ENCODE data around the gene TMBIM4.

Gene TMBIM4

DNA sequence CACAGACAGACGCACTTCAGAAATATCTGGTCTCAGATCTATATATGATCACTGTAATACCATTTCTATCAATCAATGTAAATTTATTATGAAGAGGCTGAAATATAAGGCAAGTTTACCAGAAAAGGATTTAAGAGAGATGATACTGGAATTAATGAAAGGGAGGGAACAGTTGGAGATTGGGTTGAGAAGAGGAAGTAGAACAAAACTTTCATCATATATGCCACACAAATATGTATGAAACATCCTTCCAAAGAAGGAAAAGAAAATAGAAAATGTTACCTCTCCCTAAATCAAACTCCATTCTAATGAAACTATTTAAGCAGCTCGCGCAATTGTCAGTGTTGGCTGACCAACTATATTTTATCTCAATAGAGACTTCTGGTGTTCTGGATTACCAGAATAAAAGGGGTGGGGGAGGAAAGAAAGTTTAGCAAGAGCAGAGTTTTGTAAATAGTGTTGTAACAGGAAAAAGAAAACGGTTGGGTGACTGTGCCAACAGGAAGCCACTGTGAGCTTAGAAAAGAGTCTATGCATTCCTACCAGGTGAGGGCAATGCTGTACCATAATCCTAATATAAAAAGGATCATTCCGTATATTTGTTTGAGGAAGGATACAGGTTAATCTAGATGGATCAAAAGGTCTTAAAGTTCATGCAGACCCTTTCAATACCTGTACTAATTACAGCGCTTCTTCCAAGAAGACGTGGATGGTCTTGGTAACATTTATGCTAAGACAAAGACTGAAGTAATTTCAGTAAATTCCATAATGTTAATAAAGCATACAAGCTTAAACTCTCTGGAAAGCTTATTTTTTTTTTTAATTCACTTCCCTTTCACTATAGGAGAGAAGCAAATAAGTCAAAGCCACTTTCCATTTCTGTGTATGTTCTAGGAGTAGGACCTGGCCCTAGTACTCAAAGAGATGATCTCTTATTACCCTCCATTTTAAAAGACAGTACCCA is 24.7 kb downstream of the TMBIM4 start:
- ChIA-PET POLR2A (no interaction called here), CTCF (interaction anchor here (0.8 to 3.6 kb wide), 8 partner anchors 14 to 550 kb away, joined by 3 to 17 read pairs (median 4); partner anchors contain the start of genes LLPH and TMBIM4)
- TF ChIP-seq, protein P1, sequence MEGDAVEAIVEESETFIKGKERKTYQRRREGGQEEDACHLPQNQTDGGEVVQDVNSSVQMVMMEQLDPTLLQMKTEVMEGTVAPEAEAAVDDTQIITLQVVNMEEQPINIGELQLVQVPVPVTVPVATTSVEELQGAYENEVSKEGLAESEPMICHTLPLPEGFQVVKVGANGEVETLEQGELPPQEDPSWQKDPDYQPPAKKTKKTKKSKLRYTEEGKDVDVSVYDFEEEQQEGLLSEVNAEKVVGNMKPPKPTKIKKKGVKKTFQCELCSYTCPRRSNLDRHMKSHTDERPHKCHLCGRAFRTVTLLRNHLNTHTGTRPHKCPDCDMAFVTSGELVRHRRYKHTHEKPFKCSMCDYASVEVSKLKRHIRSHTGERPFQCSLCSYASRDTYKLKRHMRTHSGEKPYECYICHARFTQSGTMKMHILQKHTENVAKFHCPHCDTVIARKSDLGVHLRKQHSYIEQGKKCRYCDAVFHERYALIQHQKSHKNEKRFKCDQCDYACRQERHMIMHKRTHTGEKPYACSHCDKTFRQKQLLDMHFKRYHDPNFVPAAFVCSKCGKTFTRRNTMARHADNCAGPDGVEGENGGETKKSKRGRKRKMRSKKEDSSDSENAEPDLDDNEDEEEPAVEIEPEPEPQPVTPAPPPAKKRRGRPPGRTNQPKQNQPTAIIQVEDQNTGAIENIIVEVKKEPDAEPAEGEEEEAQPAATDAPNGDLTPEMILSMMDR (IDR thresholded peaks at IDR 0.05; ENCODE audit: control extremely low read depth, extremely low read depth, low read depth, missing control alignments), result no peak
- DNase-seq (ENCODE audit: extremely low spot score), result no peak

DNA sequence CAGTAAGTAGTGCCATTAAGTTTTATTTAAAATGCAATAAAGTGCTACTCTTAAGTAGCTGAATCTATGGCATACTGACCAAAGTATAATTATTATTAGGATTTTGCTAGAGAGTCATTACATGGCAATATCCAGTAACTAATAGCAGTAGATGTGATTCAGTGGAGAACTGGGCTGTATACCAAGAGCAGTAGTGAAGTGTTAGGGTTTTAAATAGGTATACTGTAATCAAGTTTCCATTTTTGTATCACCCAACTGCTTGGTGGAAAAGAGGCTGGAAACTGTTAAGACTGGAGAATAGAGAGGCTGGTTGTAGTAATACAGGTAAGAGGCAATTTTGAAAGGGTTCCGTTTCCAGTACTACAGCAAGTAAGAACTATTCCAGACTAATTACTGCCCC is 25.9 kb downstream of the TMBIM4 start:
- ChIA-PET POLR2A (no interaction called here), CTCF (interaction anchor here (2.1 to 3.6 kb wide), 3 partner anchors 16 to 551 kb away, joined by 6 to 17 read pairs (median 9); no protein-coding TSS in a partner anchor)
- no peak for DNase-seq (ENCODE audit: extremely low spot score)
- TF ChIP-seq, protein P1 (IDR thresholded peaks at IDR 0.05; ENCODE audit: control extremely low read depth, extremely low read depth, low read depth, missing control alignments), result no peak

DNA sequence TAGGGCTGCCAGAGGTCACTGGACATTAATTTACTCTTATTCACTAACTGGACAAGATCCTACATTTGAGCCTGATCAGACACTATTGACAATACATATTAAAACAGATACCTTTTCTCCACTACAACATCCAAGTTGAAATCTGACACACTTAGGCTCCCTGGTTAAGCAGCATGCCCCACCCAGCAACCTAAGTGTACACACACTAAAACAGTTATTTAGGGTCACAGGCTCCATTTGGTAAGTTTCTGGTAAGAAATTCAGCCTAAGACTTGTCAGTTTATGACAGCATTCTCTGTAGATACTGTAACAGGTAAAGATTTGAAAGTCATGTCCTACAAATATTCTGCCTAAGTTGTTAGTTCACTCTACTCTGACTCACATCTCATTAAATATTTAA is 27.0 kb downstream of the TMBIM4 start:
- TF ChIP-seq, protein P1 (IDR thresholded peaks at IDR 0.05; ENCODE audit: control extremely low read depth, extremely low read depth, low read depth, missing control alignments), result no peak
- DNase-seq (ENCODE audit: extremely low spot score), result no peak
- ChIA-PET CTCF (interaction anchor here (3.6 kb wide), 1 partner anchor 17 kb away, joined by 17 read pairs; no protein-coding TSS in a partner anchor), POLR2A (no interaction called here)

DNA sequence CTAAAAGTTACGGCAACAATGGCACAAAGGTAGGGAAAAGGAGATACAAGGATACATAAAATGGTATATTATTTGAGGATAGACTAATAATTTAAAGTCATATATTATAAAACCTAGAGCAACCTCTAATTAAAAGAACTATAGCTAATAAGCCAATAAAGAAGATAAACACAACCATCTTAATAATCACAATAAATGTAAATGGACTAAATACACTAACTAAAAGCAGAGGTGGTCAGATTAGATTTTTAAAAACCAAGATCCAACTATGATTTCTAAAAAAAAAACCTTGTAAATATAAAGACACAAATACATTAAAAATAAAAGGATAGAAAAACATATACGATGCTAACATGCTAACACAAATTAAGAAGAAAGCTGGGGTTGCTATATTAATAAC is 28.5 kb downstream of the TMBIM4 start:
- ChIA-PET POLR2A (no interaction called here), CTCF (no interaction called here)
- DNase-seq (ENCODE audit: extremely low spot score), result no peak
- TF ChIP-seq, protein P1 (IDR thresholded peaks at IDR 0.05; ENCODE audit: control extremely low read depth, extremely low read depth, low read depth, missing control alignments), result no peak

DNA sequence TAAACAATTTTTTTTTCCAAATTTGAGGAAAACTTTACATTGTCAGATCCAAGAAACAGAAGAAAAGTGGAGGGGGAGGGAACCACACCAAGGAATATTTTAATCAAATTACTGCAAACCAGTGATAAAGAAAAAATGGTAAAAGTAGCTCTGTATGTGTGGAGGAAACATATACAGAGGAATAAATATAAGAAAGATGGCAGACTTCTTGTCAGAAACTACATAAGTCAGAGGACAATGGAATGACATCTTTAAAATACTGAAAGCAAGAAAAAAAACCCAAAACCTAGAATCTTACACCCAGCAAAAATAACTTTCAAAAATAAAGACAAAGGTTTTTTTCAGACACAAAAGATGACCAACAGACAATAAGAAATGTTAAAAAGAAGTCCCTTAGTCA is 29.1 kb downstream of the TMBIM4 start:
- DNase-seq (ENCODE audit: extremely low spot score), result no peak
- POLR2A ChIA-PET, result no interaction called here
- CTCF ChIA-PET, result interaction anchor here (1.1 kb wide), 1 partner anchor 9 kb away, joined by 4 read pairs; the partner anchor contains the start of gene LLPH

DNA sequence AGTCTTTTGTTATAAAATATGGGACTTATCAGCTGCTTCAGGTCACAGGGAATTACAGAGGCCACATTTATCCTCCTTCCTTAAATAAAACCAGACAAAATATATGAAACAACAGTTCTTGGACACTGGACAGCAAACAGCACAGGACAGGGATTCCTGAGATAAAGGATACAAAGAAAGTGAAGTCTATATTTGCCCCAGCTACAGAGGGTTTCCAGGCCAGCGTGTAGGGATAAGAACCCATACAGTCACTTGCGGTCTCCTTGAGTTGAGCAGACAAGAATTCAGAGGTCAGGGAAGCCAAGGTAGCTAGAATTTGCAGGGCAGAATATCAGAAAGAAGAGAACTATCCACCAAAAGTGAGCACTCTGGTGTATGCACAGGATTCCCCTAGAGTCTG is 30.5 kb downstream of the TMBIM4 start:
- CTCF ChIA-PET, result interaction anchor here (1.1 to 1.7 kb wide), 3 partner anchors 8 to 31 kb away, joined by 3 to 5 read pairs (median 4); partner anchors contain the start of genes LLPH and TMBIM4
- DNase-seq (ENCODE audit: extremely low spot score), result no peak
- TF ChIP-seq, protein P1 (IDR thresholded peaks at IDR 0.05; ENCODE audit: control extremely low read depth, extremely low read depth, low read depth, missing control alignments), result no peak
- POLR2A ChIA-PET, result no interaction called here

More for the DNA sequence above, 29.1 kb downstream of the TMBIM4 start:
- TF ChIP-seq, protein P1 (IDR thresholded peaks at IDR 0.05; ENCODE audit: control extremely low read depth, extremely low read depth, low read depth, missing control alignments), result no peak

Measured in GM10248 (cell line).